ENCODE results near the gene FAM180A. TPM values are rescaled to one million over a fixed set of nuclear protein-coding genes. Genes with fewer than 3 reads are reported as not detected.
"Not testable (repeated sequence)": the region's sequence is repeated elsewhere in the genome, so short reads cannot be mapped to it uniquely, and the experiment has no call there.

Gene FAM180A
- total RNA-seq, 3 donors from 2014 or later (not counting 1 experiment from before 2014, with no cell fraction given), result not detected

DNA sequence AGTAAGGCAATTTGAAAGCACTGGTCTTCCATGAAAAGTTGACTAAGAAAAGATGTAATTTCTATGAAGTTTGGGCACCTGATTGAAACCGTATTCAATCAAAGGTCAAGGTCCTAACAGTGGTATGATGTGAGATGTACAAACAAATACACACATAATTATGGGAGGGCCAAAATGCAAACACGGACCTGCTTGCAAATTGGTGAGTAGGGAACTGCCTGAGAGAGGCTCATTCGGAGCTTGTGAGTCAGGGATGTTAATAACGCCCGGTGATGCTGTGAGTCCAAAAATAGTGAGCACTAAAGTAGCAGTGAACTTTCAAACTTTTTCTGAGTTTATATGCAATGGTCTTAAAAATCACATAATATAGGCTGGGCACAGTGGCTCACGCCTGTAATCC lies 34.2 kb upstream of the FAM180A start:
- Mint-ChIP-seq H3K4me1 (no peaks in the 10 kb centered on the region), H3K36me3 (no peaks in the 10 kb centered on the region), H3K4me3 (no peak overlapping the region), H3K9me3 (no peaks in the 10 kb centered on the region), H3K27ac (no peak overlapping the region), H3K27me3 (ENCODE audit: low read depth in 2 of 2) (peaks cover 28 to 53% of the 10 kb centered on the region in 2 donors)
- Histone ChIP-seq H3K27ac (ENCODE audit: low read length) (no peak overlapping the region), H3K36me3 (ENCODE audit: control insufficient read depth, insufficient read depth, low read length) (no peaks in the 10 kb centered on the region), H3K9me3 (ENCODE audit: control insufficient read depth, insufficient read depth, low read length) (no peaks in the 10 kb centered on the region), H3K4me3 (ENCODE audit: low read length) (no peak overlapping the region), H3K27me3 (ENCODE audit: control insufficient read depth, insufficient read depth, low read length) (no peaks in the 10 kb centered on the region), H3K4me1 (ENCODE audit: control insufficient read depth, insufficient read depth, low read length) (no peaks in the 10 kb centered on the region)
- 91% methylated on average over 6 of the region's 6 CpGs for WGBS (ENCODE audit: insufficient coverage)
- ATAC-seq, result no peak
- intact Hi-C loops (cut with micrococcal nuclease), result no loop called here
- no peak for DNase-seq
- TF ChIP-seq, protein P1, sequence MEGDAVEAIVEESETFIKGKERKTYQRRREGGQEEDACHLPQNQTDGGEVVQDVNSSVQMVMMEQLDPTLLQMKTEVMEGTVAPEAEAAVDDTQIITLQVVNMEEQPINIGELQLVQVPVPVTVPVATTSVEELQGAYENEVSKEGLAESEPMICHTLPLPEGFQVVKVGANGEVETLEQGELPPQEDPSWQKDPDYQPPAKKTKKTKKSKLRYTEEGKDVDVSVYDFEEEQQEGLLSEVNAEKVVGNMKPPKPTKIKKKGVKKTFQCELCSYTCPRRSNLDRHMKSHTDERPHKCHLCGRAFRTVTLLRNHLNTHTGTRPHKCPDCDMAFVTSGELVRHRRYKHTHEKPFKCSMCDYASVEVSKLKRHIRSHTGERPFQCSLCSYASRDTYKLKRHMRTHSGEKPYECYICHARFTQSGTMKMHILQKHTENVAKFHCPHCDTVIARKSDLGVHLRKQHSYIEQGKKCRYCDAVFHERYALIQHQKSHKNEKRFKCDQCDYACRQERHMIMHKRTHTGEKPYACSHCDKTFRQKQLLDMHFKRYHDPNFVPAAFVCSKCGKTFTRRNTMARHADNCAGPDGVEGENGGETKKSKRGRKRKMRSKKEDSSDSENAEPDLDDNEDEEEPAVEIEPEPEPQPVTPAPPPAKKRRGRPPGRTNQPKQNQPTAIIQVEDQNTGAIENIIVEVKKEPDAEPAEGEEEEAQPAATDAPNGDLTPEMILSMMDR (IDR thresholded peaks at IDR 0.05), result no peak

DNA sequence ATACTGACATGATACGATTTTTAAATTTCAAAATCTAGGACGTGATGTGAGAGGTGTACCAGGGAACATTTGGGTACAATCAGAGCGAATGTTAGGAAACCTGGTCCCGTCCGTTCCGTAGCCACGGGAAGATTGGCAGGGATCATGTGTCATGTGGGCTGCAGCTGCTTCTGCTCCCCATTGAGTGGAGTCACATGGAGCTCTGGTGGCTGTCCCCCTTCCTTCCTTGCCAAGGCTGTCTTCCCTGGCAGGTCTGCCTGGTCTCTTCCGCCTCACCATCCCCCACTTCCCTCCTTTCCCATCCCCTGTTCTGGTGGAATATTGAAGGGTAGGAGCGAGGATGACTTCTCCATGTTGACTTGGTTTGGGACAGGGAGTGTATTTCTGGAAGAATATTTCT lies 33.8 kb upstream of the FAM180A start:
- ATAC-seq, result no peak
- intact Hi-C loops (cut with micrococcal nuclease), result no loop called here
- H3K27ac Mint-ChIP-seq, result no peak overlapping the region

DNA sequence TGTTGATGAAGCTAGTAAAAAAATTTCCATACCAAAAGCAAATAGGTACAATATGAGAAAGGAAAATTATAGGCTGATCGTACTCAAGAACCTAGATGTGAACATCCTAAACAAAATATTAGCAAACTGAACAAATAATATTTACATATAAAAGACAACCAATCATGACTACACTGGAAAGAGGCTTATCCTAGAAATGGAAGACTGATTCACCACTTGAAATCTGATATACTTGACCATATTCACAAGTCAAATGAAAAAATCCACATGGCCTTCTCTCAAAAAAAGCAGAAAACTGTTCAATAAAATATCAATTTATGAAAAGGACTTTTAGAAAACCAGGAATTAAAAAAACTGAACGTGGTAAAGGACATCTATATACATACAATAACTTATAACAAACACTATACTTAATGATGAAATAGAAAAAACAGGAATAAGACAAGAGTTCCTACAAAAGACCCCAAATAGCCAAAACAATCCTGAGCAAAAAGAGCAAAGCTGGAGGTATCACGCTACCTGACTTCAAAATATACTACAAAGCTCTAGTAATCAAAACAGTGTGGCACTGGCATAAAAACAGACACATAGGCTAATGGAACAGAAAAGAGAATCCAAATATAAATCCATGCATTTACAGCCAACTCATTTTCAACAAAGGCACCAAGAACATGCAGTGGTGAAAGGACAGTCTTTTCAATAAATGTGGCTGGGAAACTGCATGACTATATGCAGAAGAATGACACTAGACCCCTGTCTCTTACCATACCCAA lies 29.2 kb upstream of the FAM180A start:
- Mint-ChIP-seq H3K9me3 (no peaks in the 10 kb centered on the region), H3K27ac (no peak overlapping the region), H3K27me3 (ENCODE audit: low read depth in 2 of 2) (peaks cover 13 to 35% of the 10 kb centered on the region in 2 donors), H3K36me3 (no peaks in the 10 kb centered on the region), H3K4me3 (no peak overlapping the region), H3K4me1 (no peaks in the 10 kb centered on the region)
- H3K4me1 ChIP-seq (ENCODE audit: control insufficient read depth, insufficient read depth, low read length), result no peaks in the 10 kb centered on the region
- no peaks in the 10 kb centered on the region for H3K36me3 ChIP-seq (ENCODE audit: control insufficient read depth, insufficient read depth, low read length)
- no peaks in the 10 kb centered on the region for H3K9me3 ChIP-seq (ENCODE audit: control insufficient read depth, insufficient read depth, low read length)
- no peak for ATAC-seq
- TF ChIP-seq, protein P1 (IDR thresholded peaks at IDR 0.05), result no peak
- intact Hi-C loops (cut with micrococcal nuclease), result no loop called here
- no peak overlapping the region for H3K27ac ChIP-seq (ENCODE audit: low read length)
- DNase-seq, result no peak
- H3K4me3 ChIP-seq (ENCODE audit: low read length), result no peak overlapping the region
- 92% methylated on average over 2 of the region's 3 CpGs for WGBS (ENCODE audit: insufficient coverage)
- H3K27me3 ChIP-seq (ENCODE audit: control insufficient read depth, insufficient read depth, low read length), result no peaks in the 10 kb centered on the region

More for the DNA sequence above, 33.8 kb upstream of the FAM180A start:
- no peak overlapping the region for H3K4me3 ChIP-seq (ENCODE audit: low read length)
- no peaks in the 10 kb centered on the region for H3K36me3 ChIP-seq (ENCODE audit: control insufficient read depth, insufficient read depth, low read length)
- WGBS (ENCODE audit: insufficient coverage), result 93% methylated on average over 8 of the region's 9 CpGs
- TF ChIP-seq, protein P1 (IDR thresholded peaks at IDR 0.05), result no peak
- H3K27me3 Mint-ChIP-seq (ENCODE audit: low read depth in 2 of 2), result peaks cover 28 to 55% of the 10 kb centered on the region in 2 donors
- no peaks in the 10 kb centered on the region for H3K9me3 ChIP-seq (ENCODE audit: control insufficient read depth, insufficient read depth, low read length)
- H3K4me1 ChIP-seq (ENCODE audit: control insufficient read depth, insufficient read depth, low read length), result no peaks in the 10 kb centered on the region
- no peak overlapping the region for H3K4me3 Mint-ChIP-seq
- no peaks in the 10 kb centered on the region for H3K9me3 Mint-ChIP-seq
- H3K27me3 ChIP-seq (ENCODE audit: control insufficient read depth, insufficient read depth, low read length), result no peaks in the 10 kb centered on the region
- no peaks in the 10 kb centered on the region for H3K4me1 Mint-ChIP-seq
- no peak overlapping the region for H3K27ac ChIP-seq (ENCODE audit: low read length)
- H3K36me3 Mint-ChIP-seq, result no peaks in the 10 kb centered on the region
- DNase-seq, result no peak

DNA sequence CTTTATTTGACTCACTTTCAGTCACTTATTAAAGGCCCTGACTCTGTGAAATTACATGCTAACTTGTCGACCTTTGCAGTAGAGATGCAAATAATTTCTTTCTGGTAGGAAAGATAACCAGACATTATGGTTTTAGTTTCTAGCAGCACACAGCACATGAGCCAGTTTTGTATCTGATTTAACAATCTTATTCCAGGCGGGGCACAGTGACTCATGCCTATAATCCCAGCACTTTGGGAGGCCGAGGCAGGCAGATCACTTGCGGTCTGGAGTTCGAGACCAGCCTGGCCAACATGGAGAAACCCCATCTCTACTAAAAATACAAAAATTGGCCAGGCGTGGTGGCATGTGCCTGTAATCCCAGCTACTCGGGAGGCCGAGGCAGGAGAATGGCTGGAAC lies 27.3 kb upstream of the FAM180A start:
- H3K27ac Mint-ChIP-seq; H3K27ac ChIP-seq (ENCODE audit: low read length); ATAC-seq; intact Hi-C loops (cut with micrococcal nuclease); H3K27me3 ChIP-seq (ENCODE audit: control insufficient read depth, insufficient read depth, low read length); DNase-seq; H3K4me1 ChIP-seq (ENCODE audit: control insufficient read depth, insufficient read depth, low read length); H3K36me3 Mint-ChIP-seq; H3K4me1 Mint-ChIP-seq; H3K4me3 ChIP-seq (ENCODE audit: low read length); H3K9me3 Mint-ChIP-seq; H3K9me3 ChIP-seq (ENCODE audit: control insufficient read depth, insufficient read depth, low read length); H3K36me3 ChIP-seq (ENCODE audit: control insufficient read depth, insufficient read depth, low read length); H3K4me3 Mint-ChIP-seq: not testable (repeated sequence)
- WGBS (ENCODE audit: insufficient coverage), result 88% methylated on average over 8 of the region's 8 CpGs
- peaks cover 13 to 32% of the 10 kb centered on the region in 2 donors for H3K27me3 Mint-ChIP-seq (ENCODE audit: low read depth in 2 of 2)
